Measurements from ENCODE around the gene KRT4.
"Not testable (repeated sequence)": the region's sequence is repeated elsewhere in the genome, so short reads cannot be mapped to it uniquely, and the experiment has no call there.

KRT4 gene

GRCh38 chr12:52798003-52798670 is 15.8 kb downstream of the KRT4 start:
- Histone ChIP-seq H3K27ac (ENCODE audit: low read length) (no peak overlapping the region), H3K9me3 (ENCODE audit: control insufficient read depth, insufficient read depth, low read length) (no peaks in the 10 kb centered on the region), H3K4me1 (ENCODE audit: control insufficient read depth, insufficient read depth, low read length) (peaks cover 2% of the 10 kb centered on the region), H3K27me3 (ENCODE audit: control insufficient read depth, insufficient read depth, low read length) (no peaks in the 10 kb centered on the region), H3K36me3 (ENCODE audit: control insufficient read depth, insufficient read depth, low read length) (no peaks in the 10 kb centered on the region), H3K4me3 (ENCODE audit: low read length) (no peak overlapping the region)
- DNase-seq (ENCODE audit: low read depth, low spot score), result no peak
- WGBS (ENCODE audit: insufficient coverage, insufficient read length), result no CpG with 5 or more reads among the region's 4 CpGs

GRCh38 chr12:52797529-52797894 is 16.4 kb downstream of the KRT4 start:
- Histone ChIP-seq H3K9me3 (ENCODE audit: control insufficient read depth, insufficient read depth, low read length) (no peaks in the 10 kb centered on the region), H3K4me1 (ENCODE audit: control insufficient read depth, insufficient read depth, low read length) (peaks cover 2% of the 10 kb centered on the region), H3K27ac (ENCODE audit: low read length) (no peak overlapping the region), H3K4me3 (ENCODE audit: low read length) (no peak overlapping the region), H3K36me3 (ENCODE audit: control insufficient read depth, insufficient read depth, low read length) (no peaks in the 10 kb centered on the region), H3K27me3 (ENCODE audit: control insufficient read depth, insufficient read depth, low read length) (no peaks in the 10 kb centered on the region)
- DNase-seq (ENCODE audit: low read depth, low spot score), result no peak

DNA sequence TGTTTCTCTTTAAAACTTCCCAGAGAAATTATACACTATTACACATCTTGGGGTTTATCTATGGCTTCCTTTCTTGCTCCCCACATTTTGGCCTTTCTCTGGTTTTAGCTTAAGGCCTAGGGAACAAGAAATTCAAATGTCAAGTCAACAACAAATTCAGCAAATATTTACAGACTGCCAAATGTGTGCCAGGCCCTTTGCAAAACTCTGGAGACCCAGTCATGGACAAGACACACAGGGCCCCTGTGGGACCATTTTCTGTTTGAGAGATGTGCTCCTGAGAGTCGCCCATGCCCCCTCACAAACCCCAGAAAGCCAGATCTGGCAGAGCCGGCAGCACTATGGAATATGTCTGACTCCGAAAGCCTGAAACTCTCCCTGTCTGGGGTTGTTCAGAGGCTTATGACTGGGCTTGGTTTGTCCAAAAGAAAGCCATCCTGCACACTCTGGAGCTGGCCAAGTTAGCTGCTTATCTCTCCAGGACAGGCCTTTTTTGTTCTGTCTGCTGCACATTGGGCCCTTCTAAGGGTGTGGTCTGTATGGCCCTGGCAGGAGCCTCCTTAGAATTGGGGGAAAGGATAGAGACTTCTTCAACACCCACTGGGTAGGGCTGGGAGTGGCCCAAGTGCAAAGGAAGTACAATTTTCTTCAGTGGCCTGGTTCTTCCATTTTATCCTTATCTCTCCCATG is 16.9 kb downstream of the KRT4 start:
- no peak for DNase-seq (ENCODE audit: low read depth, low spot score)
- WGBS (ENCODE audit: insufficient coverage, insufficient read length), result no CpG with 5 or more reads among the region's 3 CpGs
- Histone ChIP-seq H3K27me3 (ENCODE audit: control insufficient read depth, insufficient read depth, low read length) (no peaks in the 10 kb centered on the region), H3K27ac (ENCODE audit: low read length) (no peak overlapping the region), H3K9me3 (ENCODE audit: control insufficient read depth, insufficient read depth, low read length) (no peaks in the 10 kb centered on the region), H3K4me1 (ENCODE audit: control insufficient read depth, insufficient read depth, low read length) (peaks cover 2% of the 10 kb centered on the region), H3K36me3 (ENCODE audit: control insufficient read depth, insufficient read depth, low read length) (no peaks in the 10 kb centered on the region), H3K4me3 (ENCODE audit: low read length) (no peak overlapping the region)

DNA sequence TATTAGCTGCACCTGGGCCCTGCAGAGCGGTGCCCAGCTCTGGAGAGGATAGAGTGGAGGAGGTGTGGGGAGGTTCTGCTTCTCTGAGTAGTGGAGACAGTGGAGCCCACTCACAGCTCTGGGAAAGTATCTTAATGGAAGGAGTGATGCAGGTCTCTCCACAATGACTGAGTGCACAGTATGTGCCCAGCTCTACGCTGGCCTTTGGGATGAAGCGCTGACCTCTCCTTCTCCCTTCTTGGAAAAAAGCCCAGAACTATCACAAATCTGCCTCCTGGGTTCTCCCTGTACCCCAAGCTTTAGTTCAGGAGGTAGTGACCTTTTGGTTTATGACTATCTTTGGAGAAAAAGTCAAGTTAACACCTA is 17.5 kb downstream of the KRT4 start:
- no peak overlapping the region for H3K27ac ChIP-seq (ENCODE audit: low read length)
- no CpG with 5 or more reads among the region's 3 CpGs for WGBS (ENCODE audit: insufficient coverage, insufficient read length)

GRCh38 chr12:52795694-52796428 is 18.1 kb downstream of the KRT4 start, which contains the start of gene KRT3:
TSS of gene KRT3 (minus strand) at chr12:52796117. CDS start at chr12:52796042, 75 bp downstream.
- WGBS (ENCODE audit: insufficient coverage, insufficient read length), result no CpG with 5 or more reads among the region's 17 CpGs
- H3K4me1 ChIP-seq (ENCODE audit: control insufficient read depth, insufficient read depth, low read length), result peaks cover 2% of the 10 kb centered on the region
- H3K27ac ChIP-seq (ENCODE audit: low read length), result no peak within 1 kb of the TSS
- H3K36me3 ChIP-seq (ENCODE audit: control insufficient read depth, insufficient read depth, low read length), result no peaks in the 10 kb centered on the region
- no peaks in the 10 kb centered on the region for H3K9me3 ChIP-seq (ENCODE audit: control insufficient read depth, insufficient read depth, low read length)
- no peaks in the 10 kb centered on the region for H3K27me3 ChIP-seq (ENCODE audit: control insufficient read depth, insufficient read depth, low read length)
- no peak within 1 kb of the TSS for H3K4me3 ChIP-seq (ENCODE audit: low read length)
- DNase-seq (ENCODE audit: low read depth, low spot score), result no peak

More for the DNA sequence above, 17.5 kb downstream of the KRT4 start:
- no peaks in the 10 kb centered on the region for H3K36me3 ChIP-seq (ENCODE audit: control insufficient read depth, insufficient read depth, low read length)
- H3K4me1 ChIP-seq (ENCODE audit: control insufficient read depth, insufficient read depth, low read length), result peaks cover 2% of the 10 kb centered on the region
- H3K27me3 ChIP-seq (ENCODE audit: control insufficient read depth, insufficient read depth, low read length), result no peaks in the 10 kb centered on the region
- no peak for DNase-seq (ENCODE audit: low read depth, low spot score)
- no peak overlapping the region for H3K4me3 ChIP-seq (ENCODE audit: low read length)
- no peaks in the 10 kb centered on the region for H3K9me3 ChIP-seq (ENCODE audit: control insufficient read depth, insufficient read depth, low read length)

- not testable (repeated sequence) for DNase-seq (ENCODE audit: low read depth, low spot score); H3K4me1 ChIP-seq (ENCODE audit: control insufficient read depth, insufficient read depth, low read length); H3K4me3 ChIP-seq (ENCODE audit: low read length); H3K27ac ChIP-seq (ENCODE audit: low read length); H3K9me3 ChIP-seq (ENCODE audit: control insufficient read depth, insufficient read depth, low read length); H3K27me3 ChIP-seq (ENCODE audit: control insufficient read depth, insufficient read depth, low read length); H3K36me3 ChIP-seq (ENCODE audit: control insufficient read depth, insufficient read depth, low read length)
- no CpG with 5 or more reads among the region's 2 CpGs for WGBS (ENCODE audit: insufficient coverage, insufficient read length)
These were observed 18.6 kb downstream of the KRT4 start for GRCh38 chr12:52795332-52795674.

- Histone ChIP-seq H3K36me3 (ENCODE audit: control insufficient read depth, insufficient read depth, low read length) (no peaks in the 10 kb centered on the region), H3K4me1 (ENCODE audit: control insufficient read depth, insufficient read depth, low read length) (no peaks in the 10 kb centered on the region), H3K27ac (ENCODE audit: low read length) (no peak overlapping the region), H3K4me3 (ENCODE audit: low read length) (no peak overlapping the region), H3K27me3 (ENCODE audit: control insufficient read depth, insufficient read depth, low read length) (no peaks in the 10 kb centered on the region), H3K9me3 (ENCODE audit: control insufficient read depth, insufficient read depth, low read length) (no peaks in the 10 kb centered on the region)
- no CpG with 5 or more reads among the region's 5 CpGs for WGBS (ENCODE audit: insufficient coverage, insufficient read length)
- no peak for DNase-seq (ENCODE audit: low read depth, low spot score)
These were observed 19.2 kb downstream of the KRT4 start for GRCh38 chr12:52794479-52795331.

DNA sequence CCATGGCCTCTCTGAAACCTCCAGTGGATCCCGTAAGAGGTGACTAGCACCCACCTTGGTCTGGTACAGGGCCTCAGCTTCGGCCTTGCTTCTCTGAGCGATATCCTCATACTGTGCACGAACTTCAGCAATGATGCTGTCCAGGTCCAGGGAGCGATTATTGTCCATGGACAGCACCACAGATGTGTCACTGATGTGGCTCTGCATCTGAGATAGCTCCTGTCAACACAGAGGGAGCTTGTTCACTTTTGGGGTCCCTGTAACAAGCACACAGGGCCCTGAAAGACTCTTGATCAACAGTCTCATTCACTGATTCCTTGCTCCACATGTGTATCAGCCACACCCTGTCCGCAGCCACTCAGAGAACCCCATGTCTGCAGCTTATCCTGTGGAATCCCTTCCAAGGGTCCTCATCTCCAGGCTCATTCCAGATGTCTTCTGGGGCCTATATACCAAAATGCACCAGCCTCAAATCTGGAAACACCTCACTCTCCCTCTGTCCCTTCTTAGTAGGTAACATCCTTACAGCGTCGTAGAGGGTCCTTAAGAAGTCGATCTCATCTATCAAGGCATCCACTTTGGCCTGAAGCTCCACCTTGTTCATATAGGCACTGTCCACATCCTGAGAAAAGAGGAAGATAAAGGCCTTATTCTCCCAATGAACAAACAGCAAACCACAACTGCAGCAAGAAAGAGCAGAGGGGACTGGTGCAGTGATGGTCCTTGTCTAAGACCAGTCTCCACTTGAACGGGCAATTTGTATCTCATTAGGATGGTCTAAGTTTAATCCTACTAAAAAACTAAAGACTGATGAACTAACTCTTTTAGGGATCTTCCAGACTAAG is 21.5 kb downstream of the KRT4 start:
- WGBS (ENCODE audit: insufficient coverage, insufficient read length), result no CpG with 5 or more reads among the region's 10 CpGs
- H3K27ac ChIP-seq (ENCODE audit: low read length), result no peak overlapping the region
- no peaks in the 10 kb centered on the region for H3K27me3 ChIP-seq (ENCODE audit: control insufficient read depth, insufficient read depth, low read length)
- no peak overlapping the region for H3K4me3 ChIP-seq (ENCODE audit: low read length)
- no peak for DNase-seq (ENCODE audit: low read depth, low spot score)
- H3K9me3 ChIP-seq (ENCODE audit: control insufficient read depth, insufficient read depth, low read length), result no peaks in the 10 kb centered on the region
- H3K36me3 ChIP-seq (ENCODE audit: control insufficient read depth, insufficient read depth, low read length), result no peaks in the 10 kb centered on the region
- H3K4me1 ChIP-seq (ENCODE audit: control insufficient read depth, insufficient read depth, low read length), result no peaks in the 10 kb centered on the region

GRCh38 chr12:52791271-52792184 is 22.4 kb downstream of the KRT4 start:
- Histone ChIP-seq H3K4me1 (ENCODE audit: control insufficient read depth, insufficient read depth, low read length) (no peaks in the 10 kb centered on the region), H3K27me3 (ENCODE audit: control insufficient read depth, insufficient read depth, low read length) (no peaks in the 10 kb centered on the region), H3K4me3 (ENCODE audit: low read length) (no peak overlapping the region), H3K9me3 (ENCODE audit: control insufficient read depth, insufficient read depth, low read length) (no peaks in the 10 kb centered on the region), H3K36me3 (ENCODE audit: control insufficient read depth, insufficient read depth, low read length) (no peaks in the 10 kb centered on the region), H3K27ac (ENCODE audit: low read length) (no peak overlapping the region)
- WGBS (ENCODE audit: insufficient coverage, insufficient read length), result no CpG with 5 or more reads among the region's 12 CpGs
- DNase-seq (ENCODE audit: low read depth, low spot score), result no peak

All from iPS DF 6.9 (cell line).